GM12878 (cell line): ENCODE data around the gene BTBD7. TPM values are rescaled to one million over a fixed set of nuclear protein-coding genes. Genes with fewer than 3 reads are reported as not detected.

Source experiments
- ATAC-seq: fragments of 200-7000 bp; cut with Tn5 transposase; 3 replicates; pipeline ENCODE4 v1.9.1; 2020; ENCODE audit warnings: mild to moderate bottlenecking, moderate library complexity
- BruUV-seq: library from RNA; stranded (reverse); fragments of 400-500 nt; replicated peaks from 2 replicates; lab custom pipeline; 2021; lab: Mats Ljungman, UMichigan
- CTCF ChIA-PET: fragments of 300-600 bp; sonication (Branson Sonifier 250); formaldehyde crosslinking; extraction: SDS; loops from one replicate; lab custom pipeline; 2021; ENCODE audit warnings: inconsistent platforms; lab: Yijun Ruan, JAX
- POLR2A ChIA-PET: fragments of 350-600 bp; formaldehyde crosslinking; extraction: SDS; loops from one replicate; lab custom pipeline; 2021; ENCODE audit warnings: inconsistent platforms; lab: Charles Lee
- RAD21 ChIA-PET: fragments of 300-600 bp; sonication (Branson Sonifier 250); formaldehyde crosslinking; loops from one replicate; lab custom pipeline; 2023; ENCODE audit warnings: antibody characterized with exemption; ENCODE audit not compliant: unreplicated experiment; lab: Charles Lee
- SMC1A ChIA-PET: fragments of 300-600 bp; sonication (Branson Sonifier 250); formaldehyde crosslinking; loops from one replicate; lab custom pipeline; 2023; ENCODE audit not compliant: unreplicated experiment, uncharacterized antibody; lab: Charles Lee
- DNase-seq: peaks from one replicate; pipeline ENCODE4 v3.0.0-alpha.2; 2011; ENCODE audit warnings: low read depth, low spot score
- FAIRE-seq: peaks from 3 replicates; lab custom pipeline; 2011; peaks lifted over from hg19 to GRCh38; lab: Jason Lieb, UNC
- H2AFZ ChIP-seq: 2 replicates; pipeline ENCODE4 v1.6.0; 2011; ENCODE audit warnings: low read depth, low read length, control low read depth; ENCODE audit not compliant: control insufficient read depth
- H3K27ac ChIP-seq: 2 replicates; pipeline ENCODE4 v1.5.1; 2011; ENCODE audit warnings: control low read depth; ENCODE audit not compliant: control insufficient read depth, insufficient read depth
- H3K27me3 ChIP-seq, 2 experiments: replicated peaks in 1 of 2; 2 replicates each; pipeline versions ENCODE4 v1.6.0 to v1.6.1; 2011; ENCODE audit warnings: low read length in 1 of 2; ENCODE audit not compliant: control insufficient read depth in 2 of 2, insufficient read depth in 2 of 2
- H3K36me3 ChIP-seq, 2 experiments: 2 replicates each; pipeline ENCODE4 v1.5.1; 2011; ENCODE audit warnings: low read length in 1 of 2; ENCODE audit not compliant: control insufficient read depth in 2 of 2, insufficient read depth in 2 of 2
- H3K4me1 ChIP-seq: 2 replicates; pipeline ENCODE4 v1.6.1; 2011; ENCODE audit warnings: mild to moderate bottlenecking, low read length, moderate library complexity, mixed read lengths; ENCODE audit not compliant: control insufficient read depth, insufficient read depth
- H3K4me2 ChIP-seq: 2 replicates; pipeline ENCODE4 v1.6.0; 2011; ENCODE audit warnings: control low read depth; ENCODE audit not compliant: control insufficient read depth, insufficient read depth
- H3K4me3 ChIP-seq: fragments of 200-600 bp; sonication (generic); 2 replicates; pipeline ENCODE4 v1.5.1; 2016
- H3K79me2 ChIP-seq: 2 replicates; pipeline ENCODE4 v1.6.0; 2011; ENCODE audit warnings: low read length; ENCODE audit not compliant: control insufficient read depth, insufficient read depth
- H3K9ac ChIP-seq: 2 replicates; pipeline ENCODE4 v1.8.0; 2011; ENCODE audit warnings: low read length, control low read depth, mixed read lengths; ENCODE audit not compliant: control insufficient read depth, insufficient read depth
- H3K9me3 ChIP-seq: replicated peaks from 3 replicates; pipeline ENCODE4 v1.5.1; 2011; ENCODE audit warnings: mild to moderate bottlenecking, low read length; ENCODE audit not compliant: control insufficient read depth, insufficient read depth
- H4K20me1 ChIP-seq: 2 replicates; pipeline ENCODE4 v1.6.0; 2011; ENCODE audit not compliant: control insufficient read depth, insufficient read depth
- BCL11A ChIP-seq: IDR thresholded peaks from 2 replicates; pipeline ENCODE4 v1.6.1; 2011; ENCODE audit warnings: low read depth, low read length
- CBX3 ChIP-seq: fragments of 200-600 bp; sonication (generic); IDR thresholded peaks from 2 replicates; pipeline ENCODE4 v1.6.1; 2016; ENCODE audit warnings: low read depth, borderline replicate concordance
- DPF2 ChIP-seq: fragments of 450-650 bp; IDR thresholded peaks from 2 replicates; pipeline ENCODE4 v1.6.1; 2017; ENCODE audit warnings: mild to moderate bottlenecking
- EGR1 ChIP-seq, 2 experiments: IDR thresholded peaks; 1 replicate in 1 of 2; 2 replicates in 1 of 2; pipeline ENCODE4 v1.6.1; 2011 to 2012; ENCODE audit warnings: low read depth in 2 of 2, low read length in 2 of 2, borderline replicate concordance in 1 of 2, mild to moderate bottlenecking in 1 of 2, moderate library complexity in 1 of 2
- IKZF1 ChIP-seq: fragments of 450-650 bp; conservative IDR thresholded peaks from 2 replicates; pipeline ENCODE4 v1.6.1; 2017; ENCODE audit warnings: antibody characterized with exemption, mild to moderate bottlenecking
- JUND ChIP-seq: IDR thresholded peaks from 2 replicates; pipeline ENCODE4 v1.6.1; 2012; ENCODE audit warnings: low read depth, mild to moderate bottlenecking, low read length, improper control_type of control experiment, moderate library complexity
- MEF2B ChIP-seq: fragments of 450-650 bp; IDR thresholded peaks from 2 replicates; pipeline ENCODE4 v1.6.1; 2018; ENCODE audit warnings: mild to moderate bottlenecking, moderate library complexity; ENCODE audit not compliant: partially characterized antibody, poor library complexity, severe bottlenecking
- MTA3 ChIP-seq: IDR thresholded peaks from 2 replicates; pipeline ENCODE4 v1.6.1; 2012; ENCODE audit warnings: low read length, inconsistent platforms, borderline replicate concordance
- NR2F1 ChIP-seq: fragments of 450-650 bp; conservative IDR thresholded peaks from 2 replicates; pipeline ENCODE4 v1.6.1; 2017; ENCODE audit warnings: mild to moderate bottlenecking
- SIN3A ChIP-seq: IDR thresholded peaks from 2 replicates; pipeline ENCODE4 v1.6.1; 2012; ENCODE audit warnings: low read depth, low read length, improper control_type of control experiment
- SMAD5 ChIP-seq: IDR thresholded peaks from 2 replicates; pipeline ENCODE4 v1.6.1; 2016; ENCODE audit warnings: antibody characterized with exemption, low read depth
- SREBF1 ChIP-seq: IDR thresholded peaks from 2 replicates; pipeline ENCODE4 v1.6.1; 2012; ENCODE audit warnings: mild to moderate bottlenecking, low read length
- TCF12 ChIP-seq: IDR thresholded peaks from 2 replicates; pipeline ENCODE4 v1.6.1; 2011; ENCODE audit warnings: low read depth, mild to moderate bottlenecking, low read length
- ZBED1 ChIP-seq: IDR thresholded peaks from 2 replicates; pipeline ENCODE4 v1.6.1; 2016; ENCODE audit warnings: borderline replicate concordance
- ZNF217 ChIP-seq: fragments of 450-650 bp; IDR thresholded peaks from 2 replicates; pipeline ENCODE4 v1.6.1; 2017; ENCODE audit warnings: antibody characterized with exemption, mild to moderate bottlenecking
- WGBS: methylation state at CpG from one replicate; pipeline ENCODE4 v1.1.6; 2016; ENCODE audit warnings: low lambda C conversion rate; ENCODE audit not compliant: insufficient replicate concordance, insufficient coverage; ENCODE audit errors: missing lambda C conversion rate; 5-methylcytosine and 5-hydroxymethylcytosine counted together
- in situ Hi-C: fragments of 300-500 bp; cut with MboI; formaldehyde crosslinking; loops from 9 replicates; pipeline ENCODE4 v1.14.3; 2018; ENCODE audit warnings: mixed read lengths
- intact Hi-C: fragments of 100-400 bp; cut with micrococcal nuclease; formaldehyde crosslinking; loops from one replicate; pipeline ENCODE4 v1.14.2; 2022; ENCODE audit not compliant: unreplicated experiment
- polyA plus RNA-seq, 11 experiments: library from polyadenylated mRNA; depleted of rRNA in 4 of 11; unstranded in 6 of 11; stranded (reverse) in 5 of 11; fragments of >200 nt; fragmentation: Nextera tagmentation in 4 of 11; fragmentation: Illumina TruSeq in 1 of 11; extraction: Ambion mirVana in 4 of 11; extraction: Trizol in 1 of 11; gene quantifications; 1 replicate in 1 of 11; 2 replicates in 10 of 11; pipeline versions ENCODE4 v1.2.1 to v1.2.3, GENCODE V29; 2011 to 2016; ENCODE audit warnings: inconsistent platforms in 2 of 11, missing spikeins in 2 of 11, low read depth in 1 of 11
- total RNA-seq, 4 experiments: library from RNA; depleted of rRNA in 3 of 4; stranded (reverse); fragments of >200 nt in 3 of 4; fragmentation: Illumina TruSeq in 1 of 4; extraction: Trizol in 1 of 4; gene quantifications; 2 replicates each; pipeline versions ENCODE4 v1.2.1 to v1.2.3, GENCODE V29; 2013 to 2021
- TF ChIP-seq, protein P1 (sequence below): IDR thresholded peaks from 2 replicates; pipeline ENCODE4 v1.6.1; 2012; ENCODE audit warnings: low read depth, low read length, improper control_type of control experiment
- TF ChIP-seq, protein P2 (sequence below): IDR thresholded peaks from 2 replicates; pipeline ENCODE4 v1.6.1; 2011; ENCODE audit warnings: mild to moderate bottlenecking, low read depth, low read length, moderate library complexity; ENCODE audit not compliant: insufficient replicate concordance
- TF ChIP-seq, protein P3 (sequence below): IDR thresholded peaks from 2 replicates; pipeline ENCODE4 v1.6.1; 2012; ENCODE audit warnings: low read length, inconsistent platforms
- TF ChIP-seq, protein P4 (sequence below): fragments of 450-650 bp; IDR thresholded peaks from 2 replicates; pipeline ENCODE4 v1.6.1; 2014; ENCODE audit warnings: mild to moderate bottlenecking
- TF ChIP-seq, protein P5 (sequence below): fragments of 450-650 bp; IDR thresholded peaks from 2 replicates; pipeline ENCODE4 v1.6.1; 2017; ENCODE audit warnings: mild to moderate bottlenecking

BTBD7 gene
- total and polyA plus RNA-seq, 10 of the 15 experiments (the other 5 are each of a cell fraction or from before 2014, with no cell fraction given) = 3.6 to 17.0 (median 9.6) TPM

DNA sequence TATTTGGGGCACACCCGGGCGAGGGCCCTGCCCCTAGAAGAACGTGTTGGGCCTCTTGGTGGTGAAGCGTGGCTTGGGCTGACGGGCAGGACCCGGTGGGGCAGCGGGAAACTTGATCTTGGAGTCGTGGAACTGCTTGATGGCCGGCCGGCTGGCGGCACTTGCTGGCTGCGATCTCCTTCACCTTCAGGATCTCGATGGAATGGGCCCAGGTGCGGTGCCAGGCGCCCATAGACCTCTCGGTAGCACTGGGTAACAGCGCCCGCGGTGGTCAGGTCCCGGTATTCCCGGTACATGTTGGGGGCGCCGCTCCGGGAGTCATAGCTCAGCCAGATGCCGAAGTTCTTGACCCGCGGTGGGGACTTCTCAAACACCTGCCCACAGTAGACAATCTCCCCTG, 109.3 kb downstream of the BTBD7 start:
- H2AFZ ChIP-seq = no peak overlapping the region
- RAD21 ChIA-PET = no interaction called here
- no TSS peak for BruUV-seq
- CTCF ChIA-PET = no interaction called here
- no peak for DNase-seq
- H3K4me1 ChIP-seq = no peaks in the 10 kb centered on the region
- no peaks in the 10 kb centered on the region for H3K79me2 ChIP-seq
- no peaks in the 10 kb centered on the region for H3K27me3 ChIP-seq
- ATAC-seq = no peak
- no peak overlapping the region for H3K9ac ChIP-seq
- SMC1A ChIA-PET = no interaction called here
- FAIRE-seq = no peak
- H3K9me3 ChIP-seq = no peaks in the 10 kb centered on the region
- no peak overlapping the region for H3K27ac ChIP-seq
- H3K36me3 ChIP-seq = peaks cover 6 to 10% of the 10 kb centered on the region in 2 experiments; a peak in 3 of 4 replicates
- intact Hi-C loops (no loop called here), in situ Hi-C loops (no loop called here)
- H4K20me1 ChIP-seq = no peaks in the 10 kb centered on the region
- WGBS = 99% methylated on average over 27 of the region's 27 CpGs
- TF ChIP-seq, protein P1, sequence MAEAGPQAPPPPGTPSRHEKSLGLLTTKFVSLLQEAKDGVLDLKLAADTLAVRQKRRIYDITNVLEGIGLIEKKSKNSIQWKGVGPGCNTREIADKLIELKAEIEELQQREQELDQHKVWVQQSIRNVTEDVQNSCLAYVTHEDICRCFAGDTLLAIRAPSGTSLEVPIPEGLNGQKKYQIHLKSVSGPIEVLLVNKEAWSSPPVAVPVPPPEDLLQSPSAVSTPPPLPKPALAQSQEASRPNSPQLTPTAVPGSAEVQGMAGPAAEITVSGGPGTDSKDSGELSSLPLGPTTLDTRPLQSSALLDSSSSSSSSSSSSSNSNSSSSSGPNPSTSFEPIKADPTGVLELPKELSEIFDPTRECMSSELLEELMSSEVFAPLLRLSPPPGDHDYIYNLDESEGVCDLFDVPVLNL = no peak
- no peak for TF ChIP-seq MEF2B
- no peak for TF ChIP-seq JUND
- TF ChIP-seq NR2F1 = no peak
- TF ChIP-seq MTA3 = no peak
- TF ChIP-seq ZNF217 = no peak
- TF ChIP-seq DPF2 = no peak
- TF ChIP-seq, protein P2, sequence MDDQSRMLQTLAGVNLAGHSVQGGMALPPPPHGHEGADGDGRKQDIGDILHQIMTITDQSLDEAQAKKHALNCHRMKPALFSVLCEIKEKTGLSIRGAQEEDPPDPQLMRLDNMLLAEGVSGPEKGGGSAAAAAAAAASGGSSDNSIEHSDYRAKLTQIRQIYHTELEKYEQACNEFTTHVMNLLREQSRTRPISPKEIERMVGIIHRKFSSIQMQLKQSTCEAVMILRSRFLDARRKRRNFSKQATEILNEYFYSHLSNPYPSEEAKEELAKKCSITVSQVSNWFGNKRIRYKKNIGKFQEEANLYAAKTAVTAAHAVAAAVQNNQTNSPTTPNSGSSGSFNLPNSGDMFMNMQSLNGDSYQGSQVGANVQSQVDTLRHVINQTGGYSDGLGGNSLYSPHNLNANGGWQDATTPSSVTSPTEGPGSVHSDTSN = no peak
- TF ChIP-seq, protein P3, sequence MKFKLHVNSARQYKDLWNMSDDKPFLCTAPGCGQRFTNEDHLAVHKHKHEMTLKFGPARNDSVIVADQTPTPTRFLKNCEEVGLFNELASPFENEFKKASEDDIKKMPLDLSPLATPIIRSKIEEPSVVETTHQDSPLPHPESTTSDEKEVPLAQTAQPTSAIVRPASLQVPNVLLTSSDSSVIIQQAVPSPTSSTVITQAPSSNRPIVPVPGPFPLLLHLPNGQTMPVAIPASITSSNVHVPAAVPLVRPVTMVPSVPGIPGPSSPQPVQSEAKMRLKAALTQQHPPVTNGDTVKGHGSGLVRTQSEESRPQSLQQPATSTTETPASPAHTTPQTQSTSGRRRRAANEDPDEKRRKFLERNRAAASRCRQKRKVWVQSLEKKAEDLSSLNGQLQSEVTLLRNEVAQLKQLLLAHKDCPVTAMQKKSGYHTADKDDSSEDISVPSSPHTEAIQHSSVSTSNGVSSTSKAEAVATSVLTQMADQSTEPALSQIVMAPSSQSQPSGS = no peak
- TF ChIP-seq, protein P4, sequence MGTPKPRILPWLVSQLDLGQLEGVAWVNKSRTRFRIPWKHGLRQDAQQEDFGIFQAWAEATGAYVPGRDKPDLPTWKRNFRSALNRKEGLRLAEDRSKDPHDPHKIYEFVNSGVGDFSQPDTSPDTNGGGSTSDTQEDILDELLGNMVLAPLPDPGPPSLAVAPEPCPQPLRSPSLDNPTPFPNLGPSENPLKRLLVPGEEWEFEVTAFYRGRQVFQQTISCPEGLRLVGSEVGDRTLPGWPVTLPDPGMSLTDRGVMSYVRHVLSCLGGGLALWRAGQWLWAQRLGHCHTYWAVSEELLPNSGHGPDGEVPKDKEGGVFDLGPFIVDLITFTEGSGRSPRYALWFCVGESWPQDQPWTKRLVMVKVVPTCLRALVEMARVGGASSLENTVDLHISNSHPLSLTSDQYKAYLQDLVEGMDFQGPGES = no peak
- no peak for TF ChIP-seq BCL11A
- TF ChIP-seq, protein P5, sequence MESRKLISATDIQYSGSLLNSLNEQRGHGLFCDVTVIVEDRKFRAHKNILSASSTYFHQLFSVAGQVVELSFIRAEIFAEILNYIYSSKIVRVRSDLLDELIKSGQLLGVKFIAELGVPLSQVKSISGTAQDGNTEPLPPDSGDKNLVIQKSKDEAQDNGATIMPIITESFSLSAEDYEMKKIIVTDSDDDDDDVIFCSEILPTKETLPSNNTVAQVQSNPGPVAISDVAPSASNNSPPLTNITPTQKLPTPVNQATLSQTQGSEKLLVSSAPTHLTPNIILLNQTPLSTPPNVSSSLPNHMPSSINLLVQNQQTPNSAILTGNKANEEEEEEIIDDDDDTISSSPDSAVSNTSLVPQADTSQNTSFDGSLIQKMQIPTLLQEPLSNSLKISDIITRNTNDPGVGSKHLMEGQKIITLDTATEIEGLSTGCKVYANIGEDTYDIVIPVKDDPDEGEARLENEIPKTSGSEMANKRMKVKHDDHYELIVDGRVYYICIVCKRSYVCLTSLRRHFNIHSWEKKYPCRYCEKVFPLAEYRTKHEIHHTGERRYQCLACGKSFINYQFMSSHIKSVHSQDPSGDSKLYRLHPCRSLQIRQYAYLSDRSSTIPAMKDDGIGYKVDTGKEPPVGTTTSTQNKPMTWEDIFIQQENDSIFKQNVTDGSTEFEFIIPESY = no peak
- no peak for TF ChIP-seq IKZF1
- TF ChIP-seq CBX3 = no peak
- TF ChIP-seq EGR1 (IDR thresholded peaks at IDR 0.05; ENCODE audit: borderline replicate concordance in 1 of 2, low read depth in 2 of 2, low read length in 2 of 2) = no peak
- no peak for TF ChIP-seq SREBF1
- TF ChIP-seq ZBED1 = no peak
- TF ChIP-seq SMAD5 = no peak
- no peak for TF ChIP-seq TCF12
- TF ChIP-seq SIN3A = no peak
- POLR2A ChIA-PET = interaction anchor here (0.8 kb wide), 1 partner anchor 29 kb away, joined by 3 read pairs; no protein-coding TSS in a partner anchor
- no peak overlapping the region for H3K4me2 ChIP-seq
- H3K4me3 ChIP-seq = no peak overlapping the region
